ENCODE results near the gene CHST15. TPM values are rescaled to one million over a fixed set of nuclear protein-coding genes. Genes with fewer than 3 reads are reported as not detected.

The CHST15 gene
- total RNA-seq, 1 donor from 2014 or later, result 4.5 TPM

GRCh38 chr10:124003871-124004662 is 89.3 kb downstream of the CHST15 start:
- no peak for TF ChIP-seq CTCF (IDR thresholded peaks at IDR 0.05; ENCODE audit: borderline replicate concordance)
- H3K27me3 ChIP-seq (ENCODE audit: low read depth), result no peaks in the 10 kb centered on the region
- intact Hi-C loops (cut with micrococcal nuclease), result no loop called here
- H3K36me3 ChIP-seq, result no peaks in the 10 kb centered on the region
- no peak for DNase-seq
- H3K4me1 ChIP-seq, result no peaks in the 10 kb centered on the region
- no peaks in the 10 kb centered on the region for H3K9me3 ChIP-seq (replicated peaks)
- no peak overlapping the region for H3K27ac ChIP-seq (replicated peaks)
- no peak overlapping the region for H3K4me3 ChIP-seq

- intact Hi-C loops (cut with micrococcal nuclease), result no loop called here
- no peak overlapping the region for H3K4me3 ChIP-seq
- H3K27me3 ChIP-seq (ENCODE audit: low read depth), result no peaks in the 10 kb centered on the region
- TF ChIP-seq CTCF (IDR thresholded peaks at IDR 0.05; ENCODE audit: borderline replicate concordance), result no peak
- H3K27ac ChIP-seq (replicated peaks), result no peak overlapping the region
- DNase-seq, result no peak
- no peaks in the 10 kb centered on the region for H3K9me3 ChIP-seq (replicated peaks)
- no peaks in the 10 kb centered on the region for H3K4me1 ChIP-seq
- no peaks in the 10 kb centered on the region for H3K36me3 ChIP-seq
Measured at GRCh38 chr10:124003481-124003870, 89.9 kb downstream of the CHST15 start.

- DNase-seq, result no peak
- no peak overlapping the region for H3K27ac ChIP-seq (replicated peaks)
- no peaks in the 10 kb centered on the region for H3K27me3 ChIP-seq (ENCODE audit: low read depth)
- H3K9me3 ChIP-seq (replicated peaks), result no peaks in the 10 kb centered on the region
- H3K4me1 ChIP-seq, result no peaks in the 10 kb centered on the region
- intact Hi-C loops (cut with micrococcal nuclease), result no loop called here
- no peaks in the 10 kb centered on the region for H3K36me3 ChIP-seq
- no peak for TF ChIP-seq CTCF (IDR thresholded peaks at IDR 0.05; ENCODE audit: borderline replicate concordance)
- H3K4me3 ChIP-seq, result no peak overlapping the region
Measured at GRCh38 chr10:124003070-124003419, 90.4 kb downstream of the CHST15 start.

- Histone ChIP-seq H3K27me3 (ENCODE audit: low read depth) (no peaks in the 10 kb centered on the region), H3K4me1 (no peaks in the 10 kb centered on the region), H3K9me3 (replicated peaks) (no peaks in the 10 kb centered on the region), H3K4me3 (no peak overlapping the region), H3K36me3 (no peaks in the 10 kb centered on the region), H3K27ac (replicated peaks) (no peak overlapping the region)
- TF ChIP-seq CTCF (IDR thresholded peaks at IDR 0.05; ENCODE audit: borderline replicate concordance), result no peak
- DNase-seq, result no peak
- intact Hi-C loops (cut with micrococcal nuclease), result no loop called here
Measured at GRCh38 chr10:124002391-124003069, 90.9 kb downstream of the CHST15 start.

- Histone ChIP-seq H3K27ac (replicated peaks) (no peak overlapping the region), H3K4me3 (no peak overlapping the region), H3K36me3 (no peaks in the 10 kb centered on the region), H3K27me3 (ENCODE audit: low read depth) (no peaks in the 10 kb centered on the region), H3K9me3 (replicated peaks) (no peaks in the 10 kb centered on the region), H3K4me1 (no peaks in the 10 kb centered on the region)
- DNase-seq, result no peak
- TF ChIP-seq CTCF (IDR thresholded peaks at IDR 0.05; ENCODE audit: borderline replicate concordance), result no peak
- intact Hi-C loops (cut with micrococcal nuclease), result no loop called here
Measured at GRCh38 chr10:124001391-124002148, 91.8 kb downstream of the CHST15 start.
